Upper lobe of left lung (tissue), 4 donors: Measurements from ENCODE around the gene ARNT2.

ENCODE experiments used
- POLR2A ChIP-seq, 4 donors: fragments of 450-650 bp; IDR thresholded peaks; one replicate each; pipeline ENCODE4 v1.5.1; 2016 to 2017; ENCODE audit warnings: antibody characterized with exemption in 4 of 4, mild to moderate bottlenecking in 2 of 4
- TF ChIP-seq, protein P1 (sequence below), 6 experiments: fragments of 450-650 bp in 4 of 6; fragments of 200-600 bp in 2 of 6; sonication (generic) in 2 of 6; IDR thresholded peaks; one replicate each; pipeline ENCODE4 v1.5.1; 2016 to 2019; ENCODE audit warnings: antibody characterized with exemption in 6 of 6

DNA sequence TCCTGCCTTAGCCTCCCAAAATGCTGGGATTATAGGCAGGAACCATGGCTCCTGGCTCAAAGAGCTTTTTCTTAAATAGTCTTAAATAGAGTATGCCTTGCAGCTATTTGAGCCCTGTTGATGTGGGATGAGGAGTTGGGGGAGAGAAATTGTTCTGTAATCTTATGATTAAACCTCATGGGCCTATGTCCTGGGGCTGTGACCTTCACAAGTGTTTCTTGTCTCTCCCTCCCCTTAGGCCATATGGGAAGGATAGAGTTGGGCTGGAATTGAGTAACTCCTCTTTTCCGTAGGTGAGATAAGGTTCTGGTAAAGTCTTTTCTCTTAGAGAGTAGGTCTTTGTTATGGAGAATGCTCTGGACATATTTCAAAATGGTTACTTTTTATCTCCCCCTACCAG, 114.3 kb downstream of the ARNT2 start:
- TF ChIP-seq, protein P1, sequence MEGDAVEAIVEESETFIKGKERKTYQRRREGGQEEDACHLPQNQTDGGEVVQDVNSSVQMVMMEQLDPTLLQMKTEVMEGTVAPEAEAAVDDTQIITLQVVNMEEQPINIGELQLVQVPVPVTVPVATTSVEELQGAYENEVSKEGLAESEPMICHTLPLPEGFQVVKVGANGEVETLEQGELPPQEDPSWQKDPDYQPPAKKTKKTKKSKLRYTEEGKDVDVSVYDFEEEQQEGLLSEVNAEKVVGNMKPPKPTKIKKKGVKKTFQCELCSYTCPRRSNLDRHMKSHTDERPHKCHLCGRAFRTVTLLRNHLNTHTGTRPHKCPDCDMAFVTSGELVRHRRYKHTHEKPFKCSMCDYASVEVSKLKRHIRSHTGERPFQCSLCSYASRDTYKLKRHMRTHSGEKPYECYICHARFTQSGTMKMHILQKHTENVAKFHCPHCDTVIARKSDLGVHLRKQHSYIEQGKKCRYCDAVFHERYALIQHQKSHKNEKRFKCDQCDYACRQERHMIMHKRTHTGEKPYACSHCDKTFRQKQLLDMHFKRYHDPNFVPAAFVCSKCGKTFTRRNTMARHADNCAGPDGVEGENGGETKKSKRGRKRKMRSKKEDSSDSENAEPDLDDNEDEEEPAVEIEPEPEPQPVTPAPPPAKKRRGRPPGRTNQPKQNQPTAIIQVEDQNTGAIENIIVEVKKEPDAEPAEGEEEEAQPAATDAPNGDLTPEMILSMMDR (IDR thresholded peaks at IDR 0.05), result no peak
- TF ChIP-seq POLR2A (IDR thresholded peaks at IDR 0.05), result no peak
